Mammary epithelial cell (primary cell): Measurements from ENCODE around the gene PTPRT.

ENCODE experiments used
- EZH2 ChIP-seq: IDR thresholded peaks from 2 replicates; pipeline ENCODE4 v1.6.1; 2012; ENCODE audit warnings: low read length, inconsistent platforms, borderline replicate concordance
- TF ChIP-seq, protein P1 (sequence below), 2 donors: IDR thresholded peaks in 1 of 2; conservative IDR thresholded peaks in 1 of 2; 2 replicates each; pipeline ENCODE4 v1.5.1; 2011 to 2012; ENCODE audit warnings: inconsistent platforms in 2 of 2, low read length in 2 of 2, mild to moderate bottlenecking in 2 of 2, control low read depth in 1 of 2, low read depth in 1 of 2; ENCODE audit not compliant: insufficient read depth in 1 of 2; ENCODE audit errors: extremely low read depth in 1 of 2

GRCh38 chr20:43092386-43093088 lies 97.2 kb downstream of the PTPRT start:
- TF ChIP-seq, protein P1, sequence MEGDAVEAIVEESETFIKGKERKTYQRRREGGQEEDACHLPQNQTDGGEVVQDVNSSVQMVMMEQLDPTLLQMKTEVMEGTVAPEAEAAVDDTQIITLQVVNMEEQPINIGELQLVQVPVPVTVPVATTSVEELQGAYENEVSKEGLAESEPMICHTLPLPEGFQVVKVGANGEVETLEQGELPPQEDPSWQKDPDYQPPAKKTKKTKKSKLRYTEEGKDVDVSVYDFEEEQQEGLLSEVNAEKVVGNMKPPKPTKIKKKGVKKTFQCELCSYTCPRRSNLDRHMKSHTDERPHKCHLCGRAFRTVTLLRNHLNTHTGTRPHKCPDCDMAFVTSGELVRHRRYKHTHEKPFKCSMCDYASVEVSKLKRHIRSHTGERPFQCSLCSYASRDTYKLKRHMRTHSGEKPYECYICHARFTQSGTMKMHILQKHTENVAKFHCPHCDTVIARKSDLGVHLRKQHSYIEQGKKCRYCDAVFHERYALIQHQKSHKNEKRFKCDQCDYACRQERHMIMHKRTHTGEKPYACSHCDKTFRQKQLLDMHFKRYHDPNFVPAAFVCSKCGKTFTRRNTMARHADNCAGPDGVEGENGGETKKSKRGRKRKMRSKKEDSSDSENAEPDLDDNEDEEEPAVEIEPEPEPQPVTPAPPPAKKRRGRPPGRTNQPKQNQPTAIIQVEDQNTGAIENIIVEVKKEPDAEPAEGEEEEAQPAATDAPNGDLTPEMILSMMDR (conservative IDR thresholded peaks at IDR 0.05 in 1 of 2, IDR thresholded peaks at IDR 0.05 in 1 of 2; ENCODE audit: extremely low read depth in 1 of 2, insufficient read depth in 1 of 2, low read depth in 1 of 2, low read length in 2 of 2) = no peak
- TF ChIP-seq EZH2 = no peak
